ENCODE measurements around the gene HSD3B1. TPM values are rescaled to one million over a fixed set of nuclear protein-coding genes. Genes with fewer than 3 reads are reported as not detected.
A peak's percentile ranks its signal among the peaks of the same experiment; 100 is the strongest.

HSD3B1 gene
- total and polyA plus RNA-seq, 2 experiments from 2014 or later = not detected

DNA sequence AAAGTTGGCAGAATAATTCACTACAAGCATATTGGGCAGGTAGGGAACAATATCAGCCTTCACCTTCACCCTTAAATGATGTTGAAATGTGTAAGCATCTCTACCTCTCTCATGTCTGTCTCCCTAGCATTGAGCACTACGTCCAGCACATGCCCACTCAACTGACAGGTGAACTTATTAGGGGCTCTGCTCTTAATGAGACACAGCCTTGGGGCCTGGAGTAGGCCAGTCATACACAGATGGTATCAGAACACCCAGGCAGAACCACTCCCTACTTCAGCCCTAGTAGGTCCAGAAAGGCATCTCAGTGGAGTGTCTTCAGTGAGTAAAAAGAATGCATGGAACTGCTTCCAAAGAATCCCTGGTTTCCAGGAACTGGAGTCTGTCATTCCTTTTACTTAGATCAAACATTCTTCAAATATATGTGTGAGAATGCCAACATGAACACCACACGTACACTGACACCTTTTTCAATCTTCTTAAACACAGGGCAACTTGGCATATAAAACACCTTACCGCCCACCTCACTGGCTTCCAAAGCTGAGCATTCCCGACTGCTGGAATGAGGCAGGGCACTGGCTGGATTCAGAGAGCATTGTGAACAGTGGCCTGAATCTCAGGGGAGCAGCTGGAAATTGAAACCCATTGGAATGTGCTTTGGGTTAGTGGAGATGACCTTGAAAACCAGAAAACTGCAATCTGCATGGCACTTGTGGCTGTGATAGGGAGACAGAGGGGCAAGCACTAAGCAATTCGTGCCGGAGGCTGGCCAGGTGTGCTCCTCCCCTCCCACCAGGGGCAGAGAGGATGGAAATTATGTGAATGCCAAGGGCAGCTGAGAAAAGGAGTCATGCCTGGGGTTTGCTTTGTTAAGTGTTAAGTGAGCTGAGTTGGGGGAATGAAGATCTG, 24.2 kb upstream of the HSD3B1 start:
- H3K4me2 ChIP-seq = no peak overlapping the region
- H4K20me1 ChIP-seq (replicated peaks; ENCODE audit: insufficient read depth) = no peaks in the 10 kb centered on the region
- Mint-ChIP-seq H3K9me3 (no peaks in the 10 kb centered on the region), H3K27me3 (ENCODE audit: insufficient read depth, low read depth, poor library complexity) (peaks cover 6% of the 10 kb centered on the region), H3K36me3 (ENCODE audit: low read depth) (no peaks in the 10 kb centered on the region), H3K4me1 (peaks cover 14% of the 10 kb centered on the region), H3K4me3 (no peak overlapping the region), H3K27ac (no peak overlapping the region)
- TF ChIP-seq ZNF331 (CRISPR knock-in tag; IDR thresholded peaks at IDR 0.05; ENCODE audit: low read depth) = no peak
- TF ChIP-seq, protein P1, sequence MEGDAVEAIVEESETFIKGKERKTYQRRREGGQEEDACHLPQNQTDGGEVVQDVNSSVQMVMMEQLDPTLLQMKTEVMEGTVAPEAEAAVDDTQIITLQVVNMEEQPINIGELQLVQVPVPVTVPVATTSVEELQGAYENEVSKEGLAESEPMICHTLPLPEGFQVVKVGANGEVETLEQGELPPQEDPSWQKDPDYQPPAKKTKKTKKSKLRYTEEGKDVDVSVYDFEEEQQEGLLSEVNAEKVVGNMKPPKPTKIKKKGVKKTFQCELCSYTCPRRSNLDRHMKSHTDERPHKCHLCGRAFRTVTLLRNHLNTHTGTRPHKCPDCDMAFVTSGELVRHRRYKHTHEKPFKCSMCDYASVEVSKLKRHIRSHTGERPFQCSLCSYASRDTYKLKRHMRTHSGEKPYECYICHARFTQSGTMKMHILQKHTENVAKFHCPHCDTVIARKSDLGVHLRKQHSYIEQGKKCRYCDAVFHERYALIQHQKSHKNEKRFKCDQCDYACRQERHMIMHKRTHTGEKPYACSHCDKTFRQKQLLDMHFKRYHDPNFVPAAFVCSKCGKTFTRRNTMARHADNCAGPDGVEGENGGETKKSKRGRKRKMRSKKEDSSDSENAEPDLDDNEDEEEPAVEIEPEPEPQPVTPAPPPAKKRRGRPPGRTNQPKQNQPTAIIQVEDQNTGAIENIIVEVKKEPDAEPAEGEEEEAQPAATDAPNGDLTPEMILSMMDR (conservative IDR thresholded peaks at IDR 0.05; ENCODE audit: low read depth in 2 of 2) = no peak
- no peak for TF ChIP-seq STAT1 (IDR thresholded peaks at IDR 0.05; ENCODE audit: unreplicated experiment)
- H3K4me1 ChIP-seq (ENCODE audit: insufficient read depth) = no peaks in the 10 kb centered on the region
- peak; percentile 65 for ATAC-seq
- peak overlapping the region; percentile 69 for H2AFZ ChIP-seq
- no peaks in the 10 kb centered on the region for H3K36me3 ChIP-seq (ENCODE audit: insufficient read depth)
- peak; percentile 24 for DNase-seq (ENCODE audit: low spot score)
- no peaks in the 10 kb centered on the region for H3F3A ChIP-seq (replicated peaks; ENCODE audit: low read depth)
- no peak overlapping the region for H3K27ac ChIP-seq (ENCODE audit: low read depth)
- no peaks in the 10 kb centered on the region for H3K9me2 ChIP-seq (ENCODE audit: insufficient read depth)
- no peak overlapping the region for H3K4me3 ChIP-seq
- H3K27me3 ChIP-seq (ENCODE audit: insufficient read depth) = no peaks in the 10 kb centered on the region
- H3K79me2 ChIP-seq (replicated peaks; ENCODE audit: insufficient read depth) = no peaks in the 10 kb centered on the region

DNA sequence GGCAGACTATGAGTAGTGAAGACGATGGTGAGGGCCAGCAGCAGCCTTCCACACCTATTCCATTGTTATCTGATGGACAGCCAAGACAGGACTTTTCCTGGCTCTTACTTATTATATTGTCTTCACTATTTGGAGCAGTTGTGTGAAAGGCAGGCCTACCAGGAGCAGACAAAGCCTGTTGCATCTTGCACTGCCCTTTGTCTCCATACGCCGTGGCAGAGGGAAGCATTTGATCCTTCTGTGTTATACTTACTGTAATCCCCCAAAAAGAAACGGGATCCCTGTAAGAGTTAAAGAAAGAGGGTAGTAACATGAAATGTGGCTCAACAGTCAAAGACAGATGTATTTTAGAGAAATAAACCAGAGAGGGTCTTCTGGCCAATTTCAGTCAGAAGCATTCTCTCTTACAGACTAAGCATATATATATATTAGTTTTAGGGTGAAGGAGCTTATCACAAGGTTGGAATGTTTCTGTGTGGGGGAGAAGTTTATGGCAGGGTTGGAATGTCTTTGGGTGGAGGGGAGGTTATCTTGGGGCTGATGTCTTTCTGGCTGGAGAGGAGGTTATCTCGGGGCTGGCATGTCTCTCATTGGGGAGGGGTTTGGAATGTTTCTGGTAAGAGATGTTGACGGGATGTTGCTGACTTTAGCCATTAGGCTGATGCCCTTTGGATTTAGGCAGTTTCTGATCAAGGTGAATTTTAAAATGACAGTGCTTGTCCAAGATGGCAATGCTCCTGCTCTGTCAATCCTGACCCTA, 23.4 kb upstream of the HSD3B1 start:
- H3K36me3 Mint-ChIP-seq (ENCODE audit: low read depth) = no peaks in the 10 kb centered on the region; the same call in 2 of the 3 replicates
- H3K4me3 Mint-ChIP-seq = no peak overlapping the region
- 0 out of 3 replicates have a peak, but pooled peaks cover 2% of the 10 kb centered on the region for H3K9me3 Mint-ChIP-seq
- H4K20me1 ChIP-seq (replicated peaks; ENCODE audit: insufficient read depth) = no peaks in the 10 kb centered on the region
- H3K4me1 ChIP-seq (ENCODE audit: insufficient read depth) = no peaks in the 10 kb centered on the region
- ATAC-seq (no peak), DNase-seq (ENCODE audit: low spot score) (no peak)
- H3K27ac Mint-ChIP-seq = no peak overlapping the region
- H3K4me1 Mint-ChIP-seq = peaks cover 14% of the 10 kb centered on the region
- no peaks in the 10 kb centered on the region for H3K36me3 ChIP-seq (ENCODE audit: insufficient read depth)
- H3F3A ChIP-seq (replicated peaks; ENCODE audit: low read depth) = no peaks in the 10 kb centered on the region
- no peaks in the 10 kb centered on the region for H3K9me2 ChIP-seq (ENCODE audit: insufficient read depth)
- H3K27me3 ChIP-seq (ENCODE audit: insufficient read depth) = no peaks in the 10 kb centered on the region
- no peak overlapping the region for H3K4me3 ChIP-seq
- H3K79me2 ChIP-seq (replicated peaks; ENCODE audit: insufficient read depth) = no peaks in the 10 kb centered on the region
- H3K27me3 Mint-ChIP-seq (ENCODE audit: insufficient read depth, low read depth, poor library complexity) = peaks cover 7% of the 10 kb centered on the region
- peak overlapping the region; percentile 69 for H2AFZ ChIP-seq
- no peak overlapping the region for H3K4me2 ChIP-seq
- no peak overlapping the region for H3K27ac ChIP-seq (ENCODE audit: low read depth)
- no peak for TF ChIP-seq CREB1 (CRISPR knock-in tag; IDR thresholded peaks at IDR 0.05; ENCODE audit: low read depth)
- TF ChIP-seq, protein P2, sequence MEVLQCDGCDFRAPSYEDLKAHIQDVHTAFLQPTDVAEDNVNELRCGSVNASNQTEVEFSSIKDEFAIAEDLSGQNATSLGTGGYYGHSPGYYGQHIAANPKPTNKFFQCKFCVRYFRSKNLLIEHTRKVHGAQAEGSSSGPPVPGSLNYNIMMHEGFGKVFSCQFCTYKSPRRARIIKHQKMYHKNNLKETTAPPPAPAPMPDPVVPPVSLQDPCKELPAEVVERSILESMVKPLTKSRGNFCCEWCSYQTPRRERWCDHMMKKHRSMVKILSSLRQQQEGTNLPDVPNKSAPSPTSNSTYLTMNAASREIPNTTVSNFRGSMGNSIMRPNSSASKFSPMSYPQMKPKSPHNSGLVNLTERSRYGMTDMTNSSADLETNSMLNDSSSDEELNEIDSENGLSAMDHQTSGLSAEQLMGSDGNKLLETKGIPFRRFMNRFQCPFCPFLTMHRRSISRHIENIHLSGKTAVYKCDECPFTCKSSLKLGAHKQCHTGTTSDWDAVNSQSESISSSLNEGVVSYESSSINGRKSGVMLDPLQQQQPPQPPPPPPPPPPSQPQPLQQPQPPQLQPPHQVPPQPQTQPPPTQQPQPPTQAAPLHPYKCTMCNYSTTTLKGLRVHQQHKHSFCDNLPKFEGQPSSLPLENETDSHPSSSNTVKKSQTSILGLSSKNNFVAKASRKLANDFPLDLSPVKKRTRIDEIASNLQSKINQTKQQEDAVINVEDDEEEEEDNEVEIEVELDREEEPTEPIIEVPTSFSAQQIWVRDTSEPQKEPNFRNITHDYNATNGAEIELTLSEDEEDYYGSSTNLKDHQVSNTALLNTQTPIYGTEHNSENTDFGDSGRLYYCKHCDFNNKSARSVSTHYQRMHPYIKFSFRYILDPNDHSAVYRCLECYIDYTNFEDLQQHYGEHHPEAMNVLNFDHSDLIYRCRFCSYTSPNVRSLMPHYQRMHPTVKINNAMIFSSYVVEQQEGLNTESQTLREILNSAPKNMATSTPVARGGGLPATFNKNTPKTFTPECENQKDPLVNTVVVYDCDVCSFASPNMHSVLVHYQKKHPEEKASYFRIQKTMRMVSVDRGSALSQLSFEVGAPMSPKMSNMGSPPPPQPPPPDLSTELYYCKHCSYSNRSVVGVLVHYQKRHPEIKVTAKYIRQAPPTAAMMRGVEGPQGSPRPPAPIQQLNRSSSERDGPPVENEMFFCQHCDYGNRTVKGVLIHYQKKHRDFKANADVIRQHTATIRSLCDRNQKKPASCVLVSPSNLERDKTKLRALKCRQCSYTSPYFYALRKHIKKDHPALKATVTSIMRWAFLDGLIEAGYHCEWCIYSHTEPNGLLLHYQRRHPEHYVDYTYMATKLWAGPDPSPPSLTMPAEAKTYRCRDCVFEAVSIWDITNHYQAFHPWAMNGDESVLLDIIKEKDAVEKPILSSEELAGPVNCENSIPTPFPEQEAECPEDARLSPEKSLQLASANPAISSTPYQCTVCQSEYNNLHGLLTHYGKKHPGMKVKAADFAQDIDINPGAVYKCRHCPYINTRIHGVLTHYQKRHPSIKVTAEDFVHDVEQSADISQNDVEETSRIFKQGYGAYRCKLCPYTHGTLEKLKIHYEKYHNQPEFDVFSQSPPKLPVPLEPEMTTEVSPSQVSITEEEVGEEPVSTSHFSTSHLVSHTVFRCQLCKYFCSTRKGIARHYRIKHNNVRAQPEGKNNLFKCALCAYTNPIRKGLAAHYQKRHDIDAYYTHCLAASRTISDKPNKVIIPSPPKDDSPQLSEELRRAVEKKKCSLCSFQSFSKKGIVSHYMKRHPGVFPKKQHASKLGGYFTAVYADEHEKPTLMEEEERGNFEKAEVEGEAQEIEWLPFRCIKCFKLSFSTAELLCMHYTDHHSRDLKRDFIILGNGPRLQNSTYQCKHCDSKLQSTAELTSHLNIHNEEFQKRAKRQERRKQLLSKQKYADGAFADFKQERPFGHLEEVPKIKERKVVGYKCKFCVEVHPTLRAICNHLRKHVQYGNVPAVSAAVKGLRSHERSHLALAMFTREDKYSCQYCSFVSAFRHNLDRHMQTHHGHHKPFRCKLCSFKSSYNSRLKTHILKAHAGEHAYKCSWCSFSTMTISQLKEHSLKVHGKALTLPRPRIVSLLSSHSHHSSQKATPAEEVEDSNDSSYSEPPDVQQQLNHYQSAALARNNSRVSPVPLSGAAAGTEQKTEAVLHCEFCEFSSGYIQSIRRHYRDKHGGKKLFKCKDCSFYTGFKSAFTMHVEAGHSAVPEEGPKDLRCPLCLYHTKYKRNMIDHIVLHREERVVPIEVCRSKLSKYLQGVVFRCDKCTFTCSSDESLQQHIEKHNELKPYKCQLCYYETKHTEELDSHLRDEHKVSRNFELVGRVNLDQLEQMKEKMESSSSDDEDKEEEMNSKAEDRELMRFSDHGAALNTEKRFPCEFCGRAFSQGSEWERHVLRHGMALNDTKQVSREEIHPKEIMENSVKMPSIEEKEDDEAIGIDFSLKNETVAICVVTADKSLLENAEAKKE (CRISPR knock-in tag; IDR thresholded peaks at IDR 0.05) = no peak
- TF ChIP-seq, protein P3, sequence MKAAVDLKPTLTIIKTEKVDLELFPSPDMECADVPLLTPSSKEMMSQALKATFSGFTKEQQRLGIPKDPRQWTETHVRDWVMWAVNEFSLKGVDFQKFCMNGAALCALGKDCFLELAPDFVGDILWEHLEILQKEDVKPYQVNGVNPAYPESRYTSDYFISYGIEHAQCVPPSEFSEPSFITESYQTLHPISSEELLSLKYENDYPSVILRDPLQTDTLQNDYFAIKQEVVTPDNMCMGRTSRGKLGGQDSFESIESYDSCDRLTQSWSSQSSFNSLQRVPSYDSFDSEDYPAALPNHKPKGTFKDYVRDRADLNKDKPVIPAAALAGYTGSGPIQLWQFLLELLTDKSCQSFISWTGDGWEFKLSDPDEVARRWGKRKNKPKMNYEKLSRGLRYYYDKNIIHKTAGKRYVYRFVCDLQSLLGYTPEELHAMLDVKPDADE (IDR thresholded peaks at IDR 0.05) = no peak
- no peak for TF ChIP-seq ZNF331 (CRISPR knock-in tag; IDR thresholded peaks at IDR 0.05; ENCODE audit: low read depth)
- TF ChIP-seq EZH2 (IDR thresholded peaks at IDR 0.05; ENCODE audit: low read depth, unreplicated experiment) = no peak
- TF ChIP-seq ZNF114 (CRISPR knock-in tag; IDR thresholded peaks at IDR 0.05) = no peak
